Activated naive CD4-positive, alpha-beta T cell treated with anti-CD3 and anti-CD28 coated beads, Interleukin-2, amount 50 U/mL, for 24 hours (primary cell): ENCODE results near the gene C10orf90.

Experiments
- H3K27ac Mint-ChIP-seq: one replicate; pipeline ENCODE4 v1.8.0; 2021; ENCODE audit warnings: mild to moderate bottlenecking, mixed read lengths
- H3K27me3 Mint-ChIP-seq: one replicate; pipeline ENCODE4 v1.8.0; 2021; ENCODE audit warnings: mixed read lengths
- H3K36me3 Mint-ChIP-seq: one replicate; pipeline ENCODE4 v1.8.0; 2021; ENCODE audit warnings: mixed read lengths
- H3K4me1 Mint-ChIP-seq: one replicate; pipeline ENCODE4 v1.8.0; 2021; ENCODE audit warnings: mixed read lengths
- H3K4me3 Mint-ChIP-seq: one replicate; pipeline ENCODE4 v1.8.0; 2021; ENCODE audit warnings: mild to moderate bottlenecking, mixed read lengths
- H3K9me3 Mint-ChIP-seq: one replicate; pipeline ENCODE4 v1.8.0; 2021; ENCODE audit warnings: mixed read lengths

C10orf90 gene

DNA sequence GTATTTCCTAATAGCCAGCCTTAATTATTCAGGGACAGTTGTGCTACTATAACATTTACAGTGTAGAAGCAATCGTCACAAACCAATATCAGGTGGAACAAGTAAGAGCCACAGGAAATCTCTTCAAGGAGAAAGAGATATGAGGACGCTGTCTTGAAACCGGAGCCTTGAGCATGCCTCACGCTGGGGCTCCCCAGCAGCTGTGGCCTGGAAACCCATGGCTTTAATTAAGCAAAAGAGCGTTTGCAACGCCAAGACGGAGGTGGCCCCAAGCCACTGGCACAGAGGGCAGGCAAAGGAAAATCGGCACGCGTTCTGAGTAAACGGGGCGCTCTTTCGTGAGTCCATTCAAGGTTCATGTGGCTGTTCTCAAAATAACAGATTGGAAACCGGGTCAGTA is 84.4 kb downstream of the C10orf90 start:
- H3K27ac Mint-ChIP-seq: no peak overlapping the region
- no peaks in the 10 kb centered on the region for H3K4me1 Mint-ChIP-seq

DNA sequence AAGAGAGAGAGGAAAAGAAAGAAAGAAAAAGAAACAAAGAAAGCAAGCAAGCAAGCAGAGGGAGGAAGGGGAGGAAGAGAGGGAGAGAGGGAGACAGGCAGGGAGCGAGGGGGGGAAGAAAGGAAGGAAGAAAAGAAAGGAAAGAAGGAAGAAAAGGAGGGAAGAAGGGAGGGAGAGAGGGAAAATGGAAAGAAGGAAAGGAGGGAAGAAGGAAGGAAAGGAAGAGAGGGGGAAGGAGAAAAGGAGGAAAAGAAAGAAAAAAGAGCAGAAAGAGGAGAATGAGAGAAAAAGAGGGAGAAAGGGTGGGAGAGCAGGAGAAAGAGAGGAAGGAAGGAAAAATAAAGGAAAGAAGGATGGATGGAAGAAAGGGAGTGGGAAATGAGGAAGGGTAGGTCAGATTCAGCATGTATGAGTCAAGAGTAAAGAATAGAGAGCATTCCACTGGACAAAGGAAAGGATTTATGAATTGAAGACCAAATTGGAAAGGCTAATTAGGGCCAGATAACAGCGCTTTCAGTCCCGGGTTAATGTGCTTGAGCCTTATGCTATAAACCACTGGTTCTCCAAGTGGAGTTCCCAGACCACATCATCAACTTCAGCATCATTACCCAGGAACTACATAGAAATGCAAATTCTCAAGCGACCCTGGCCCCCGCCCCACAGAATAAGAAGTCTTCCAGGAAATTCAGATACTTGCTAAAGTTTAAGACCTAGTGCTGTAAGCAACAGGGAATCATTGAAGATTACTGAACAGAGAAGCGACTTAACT is 85.1 kb downstream of the C10orf90 start:
- H3K36me3 Mint-ChIP-seq: no peaks in the 10 kb centered on the region
- H3K4me1 Mint-ChIP-seq: no peaks in the 10 kb centered on the region
- H3K27ac Mint-ChIP-seq: no peak overlapping the region
- no peaks in the 10 kb centered on the region for H3K27me3 Mint-ChIP-seq
- H3K4me3 Mint-ChIP-seq: no peak overlapping the region
- H3K9me3 Mint-ChIP-seq: no peaks in the 10 kb centered on the region

More for the DNA sequence above, 84.4 kb downstream of the C10orf90 start:
- Mint-ChIP-seq H3K36me3 (no peaks in the 10 kb centered on the region), H3K4me3 (no peak overlapping the region), H3K9me3 (no peaks in the 10 kb centered on the region), H3K27me3 (no peaks in the 10 kb centered on the region)

DNA sequence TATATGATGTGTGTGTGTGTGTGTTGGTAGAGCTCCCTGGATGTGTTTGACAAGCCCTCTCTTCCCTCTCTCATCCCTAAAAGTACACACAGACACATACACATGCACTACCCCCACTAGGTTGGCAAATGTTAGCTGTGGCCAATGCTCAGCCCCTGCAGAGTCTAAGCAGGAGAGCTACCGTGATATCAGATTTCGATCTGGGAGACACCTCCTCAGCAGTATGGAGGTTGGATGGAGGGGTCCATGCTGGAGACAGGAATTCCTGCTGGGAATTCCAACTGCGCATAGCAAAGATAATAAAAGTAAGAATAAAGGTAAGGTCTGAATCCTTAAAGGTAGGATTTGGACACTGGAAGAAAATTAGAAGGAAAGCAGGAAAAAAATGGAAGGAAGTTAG is 85.7 kb downstream of the C10orf90 start:
- no peaks in the 10 kb centered on the region for H3K36me3 Mint-ChIP-seq

DNA sequence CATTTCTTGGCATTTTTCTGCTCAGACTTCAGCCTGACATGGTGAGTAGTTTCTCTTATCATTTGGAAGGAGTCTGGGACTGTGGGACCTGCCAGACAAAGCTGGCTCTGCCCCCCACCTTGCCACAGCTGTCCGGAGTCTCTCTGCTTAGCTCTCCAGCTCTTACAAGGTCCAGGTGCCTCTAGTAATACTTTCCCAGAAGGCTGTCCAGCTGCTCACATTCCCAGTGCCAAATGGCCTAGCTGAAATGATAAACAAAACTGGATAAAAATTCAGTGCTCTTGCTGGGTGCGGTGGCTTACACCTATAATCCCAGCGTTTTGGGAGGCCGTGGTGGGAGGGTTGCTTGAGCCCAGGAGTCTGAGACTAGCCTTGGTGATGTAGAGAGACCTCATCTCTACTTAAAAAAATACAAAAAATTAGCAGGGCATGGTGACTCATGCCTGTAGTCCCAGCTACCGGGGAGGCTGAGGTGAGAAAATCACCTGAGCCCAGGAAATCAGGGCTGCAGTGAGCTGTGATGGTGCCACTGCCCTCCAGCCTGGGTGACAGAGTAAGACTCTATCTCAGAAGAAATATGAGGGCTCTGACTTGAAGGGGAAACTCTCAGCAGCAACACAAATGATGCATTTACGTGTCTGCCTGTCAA is 86.8 kb downstream of the C10orf90 start:
- no peaks in the 10 kb centered on the region for H3K36me3 Mint-ChIP-seq
- no peak overlapping the region for H3K27ac Mint-ChIP-seq
- no peaks in the 10 kb centered on the region for H3K27me3 Mint-ChIP-seq

More for the DNA sequence above, 85.7 kb downstream of the C10orf90 start:
- no peak overlapping the region for H3K27ac Mint-ChIP-seq
- H3K4me1 Mint-ChIP-seq: no peaks in the 10 kb centered on the region
- H3K27me3 Mint-ChIP-seq: no peaks in the 10 kb centered on the region
- no peak overlapping the region for H3K4me3 Mint-ChIP-seq
- H3K9me3 Mint-ChIP-seq: no peaks in the 10 kb centered on the region

DNA sequence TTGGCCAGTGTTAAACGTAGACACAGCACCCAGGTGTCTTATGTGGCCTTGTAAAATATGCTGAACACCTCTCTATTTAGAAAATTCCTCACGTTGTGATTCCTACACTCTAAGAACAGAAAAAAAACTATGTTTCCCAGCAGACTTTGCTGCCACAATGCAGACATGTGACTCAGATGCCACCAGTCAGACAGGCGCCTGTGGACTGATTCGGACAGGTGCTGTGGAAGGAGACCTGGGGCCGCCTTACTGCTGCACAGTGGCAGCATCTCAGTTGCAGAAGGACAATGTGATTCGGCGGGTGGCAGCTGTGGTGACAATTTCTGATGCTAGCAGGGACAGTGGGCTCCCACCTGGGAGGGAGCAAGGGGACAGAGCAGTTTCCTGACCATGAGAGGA is 88.8 kb downstream of the C10orf90 start:
- Mint-ChIP-seq H3K27me3 (no peaks in the 10 kb centered on the region), H3K4me3 (no peak overlapping the region), H3K4me1 (no peaks in the 10 kb centered on the region), H3K27ac (no peak overlapping the region), H3K9me3 (no peaks in the 10 kb centered on the region), H3K36me3 (no peaks in the 10 kb centered on the region)

More for the DNA sequence above, 86.8 kb downstream of the C10orf90 start:
- Mint-ChIP-seq H3K9me3 (no peaks in the 10 kb centered on the region), H3K4me1 (no peaks in the 10 kb centered on the region), H3K4me3 (no peak overlapping the region)

DNA sequence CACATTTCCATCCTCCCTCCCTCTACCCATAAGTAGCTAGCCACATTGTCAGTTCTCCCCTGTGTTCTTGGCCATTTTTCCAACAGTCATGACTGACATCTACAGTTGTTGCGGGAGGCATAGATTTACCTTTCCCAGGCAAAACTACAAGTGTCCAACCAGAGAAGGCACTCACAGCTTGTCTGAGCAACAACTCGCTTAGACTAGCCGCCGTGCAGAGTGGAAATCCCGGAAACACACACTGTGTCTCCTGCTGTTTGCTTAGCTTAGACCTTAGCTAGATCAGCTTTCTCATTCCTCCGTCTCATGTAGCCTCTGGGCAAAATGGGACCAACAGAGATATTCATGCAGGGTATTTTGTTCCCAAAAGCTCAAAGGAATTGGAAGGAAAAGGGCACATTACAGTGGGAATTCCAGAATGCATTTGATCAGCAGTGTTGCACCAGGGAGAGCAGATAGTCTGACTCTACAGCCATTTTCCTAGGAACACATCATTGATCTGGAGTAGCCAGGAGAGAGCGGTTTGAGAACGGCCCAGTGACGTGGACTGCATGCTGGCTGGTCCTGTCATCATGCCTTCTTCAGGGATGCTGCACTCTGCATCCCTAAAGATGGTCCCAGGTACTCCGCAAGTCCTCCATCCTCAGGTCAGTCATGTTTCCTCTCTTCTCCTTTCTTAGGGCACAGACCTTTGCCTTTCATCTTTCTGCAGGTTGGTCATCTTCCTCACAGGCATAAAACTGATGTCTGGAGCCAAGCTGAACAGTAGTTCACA is 89.4 kb downstream of the C10orf90 start:
- Mint-ChIP-seq H3K9me3 (peaks cover 1% of the 10 kb centered on the region), H3K4me1 (no peaks in the 10 kb centered on the region), H3K4me3 (no peak overlapping the region), H3K27me3 (no peaks in the 10 kb centered on the region), H3K36me3 (no peaks in the 10 kb centered on the region), H3K27ac (no peak overlapping the region)

DNA sequence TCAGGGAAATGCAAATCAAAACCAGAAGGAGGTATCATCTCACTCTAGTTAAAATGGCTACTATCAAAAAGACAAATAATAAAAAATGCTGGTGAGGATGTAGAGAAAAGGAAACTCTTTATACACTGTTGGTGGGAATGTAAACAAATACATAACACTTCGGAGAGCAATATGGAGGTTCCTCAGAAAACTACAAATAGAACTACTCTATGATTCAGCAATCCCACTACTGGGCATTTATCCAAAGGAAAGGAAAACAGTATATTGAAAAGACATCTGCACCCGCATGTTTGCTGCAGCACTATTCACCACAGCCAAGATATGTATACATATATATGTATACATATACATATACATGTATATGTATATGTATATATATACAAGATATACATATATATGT is 94.2 kb downstream of the C10orf90 start:
- Mint-ChIP-seq H3K4me1 (no peaks in the 10 kb centered on the region), H3K36me3 (no peaks in the 10 kb centered on the region), H3K27ac (no peak overlapping the region), H3K4me3 (no peak overlapping the region), H3K27me3 (no peaks in the 10 kb centered on the region), H3K9me3 (peaks cover 5% of the 10 kb centered on the region)

DNA sequence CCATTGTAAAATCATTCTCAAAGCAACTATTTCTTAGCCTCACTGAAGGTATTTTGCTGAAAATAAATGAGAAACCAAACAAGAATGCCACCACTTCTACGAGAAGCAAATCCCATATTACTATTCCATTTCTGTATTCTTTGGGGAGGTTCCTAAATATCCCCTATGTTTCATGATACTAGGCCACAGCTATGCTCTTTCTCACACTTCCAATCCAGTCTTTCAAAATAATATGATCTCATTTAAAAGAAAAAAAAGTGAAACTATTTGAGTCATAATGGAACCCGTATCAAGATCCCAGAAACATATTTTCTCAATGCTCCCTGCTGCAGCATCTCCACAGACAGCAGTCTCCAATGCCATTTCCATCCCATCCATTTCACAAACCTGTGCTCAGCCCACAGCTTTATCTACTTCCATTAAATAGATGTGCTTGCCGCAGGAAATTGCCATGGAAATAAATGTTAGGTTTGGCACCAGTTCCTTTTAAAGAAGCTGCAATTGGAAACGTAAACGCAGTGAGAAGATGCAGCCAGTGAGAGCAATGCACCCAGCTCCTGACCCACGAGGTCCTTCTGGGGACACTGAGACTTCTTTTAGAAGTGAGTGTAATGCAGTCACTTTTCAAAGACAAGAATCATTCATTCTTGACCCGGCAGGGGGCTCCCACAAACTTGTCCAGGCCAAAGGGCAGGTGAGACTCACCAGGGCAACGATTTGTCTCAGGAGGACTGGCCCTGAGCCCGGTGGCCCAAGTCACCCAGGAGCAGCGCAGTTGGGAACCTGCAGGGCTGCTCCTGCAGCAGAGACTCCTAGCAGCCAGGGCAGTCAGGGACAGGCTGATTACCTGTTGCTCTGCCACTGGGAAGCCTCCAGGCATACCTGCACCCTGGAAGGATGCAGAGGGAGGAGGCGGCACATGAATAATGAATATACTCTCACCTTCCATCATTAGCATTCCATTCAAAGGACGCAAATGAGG is 99.6 kb downstream of the C10orf90 start:
- no peaks in the 10 kb centered on the region for H3K4me1 Mint-ChIP-seq
- H3K4me3 Mint-ChIP-seq: no peak overlapping the region
- no peaks in the 10 kb centered on the region for H3K27me3 Mint-ChIP-seq
- peaks cover 2% of the 10 kb centered on the region for H3K9me3 Mint-ChIP-seq
- H3K27ac Mint-ChIP-seq: no peak overlapping the region
- H3K36me3 Mint-ChIP-seq: no peaks in the 10 kb centered on the region

DNA sequence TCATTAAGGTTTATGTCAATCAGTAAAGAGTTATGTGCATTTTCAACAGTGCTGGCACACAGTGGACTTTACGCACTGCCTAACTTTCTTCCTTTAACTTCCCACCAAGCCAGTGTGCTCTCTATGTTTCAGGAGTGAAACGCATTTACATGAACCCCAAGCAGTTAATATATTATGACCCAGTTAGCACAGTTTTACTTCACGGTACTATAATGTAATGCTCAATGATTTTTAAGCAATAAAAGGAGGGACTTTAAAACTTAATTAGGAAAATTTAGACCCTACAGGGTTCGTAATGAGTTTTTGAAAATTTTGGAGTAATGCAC is 100.3 kb downstream of the C10orf90 start:
- no peak overlapping the region for H3K4me3 Mint-ChIP-seq
- H3K27me3 Mint-ChIP-seq: no peaks in the 10 kb centered on the region
- peaks cover 4% of the 10 kb centered on the region for H3K9me3 Mint-ChIP-seq
- H3K27ac Mint-ChIP-seq: no peak overlapping the region
- no peaks in the 10 kb centered on the region for H3K36me3 Mint-ChIP-seq
- H3K4me1 Mint-ChIP-seq: no peaks in the 10 kb centered on the region

DNA sequence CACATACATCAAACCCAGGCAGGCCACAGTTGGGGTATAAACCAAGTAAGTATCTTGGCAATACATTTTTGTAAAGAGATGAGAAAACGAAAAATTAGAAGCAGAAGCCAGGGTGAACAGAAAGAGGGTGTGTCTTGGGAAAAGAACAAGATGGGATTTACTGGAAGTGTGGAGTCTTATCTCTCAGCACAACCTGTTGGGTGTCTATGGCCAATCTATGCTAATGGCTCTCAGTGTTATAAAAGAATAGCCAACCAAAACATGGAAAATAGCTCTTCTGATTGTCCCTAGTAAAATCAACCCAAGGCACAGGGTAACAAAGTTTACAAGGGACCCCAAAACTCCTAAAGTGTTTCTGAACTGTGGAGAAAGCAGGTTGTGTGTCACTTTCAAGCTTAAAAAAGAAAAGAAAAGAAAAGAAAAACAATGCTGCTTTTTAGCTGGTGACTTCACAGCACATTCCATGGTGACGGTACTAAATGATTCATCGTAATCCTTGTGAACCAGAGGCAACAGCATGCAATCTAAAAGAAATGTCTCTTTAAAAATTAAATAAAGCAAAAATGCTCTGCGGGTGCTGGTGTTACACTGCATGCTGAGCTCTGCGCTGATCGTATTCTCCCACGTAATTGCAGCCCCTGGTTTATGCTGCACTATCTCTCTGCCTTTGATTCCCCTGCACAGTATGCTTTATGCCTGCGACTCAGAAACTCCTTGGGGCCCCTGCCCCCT is 100.8 kb downstream of the C10orf90 start:
- Mint-ChIP-seq H3K9me3 (peaks cover 4% of the 10 kb centered on the region), H3K27me3 (no peaks in the 10 kb centered on the region)

DNA sequence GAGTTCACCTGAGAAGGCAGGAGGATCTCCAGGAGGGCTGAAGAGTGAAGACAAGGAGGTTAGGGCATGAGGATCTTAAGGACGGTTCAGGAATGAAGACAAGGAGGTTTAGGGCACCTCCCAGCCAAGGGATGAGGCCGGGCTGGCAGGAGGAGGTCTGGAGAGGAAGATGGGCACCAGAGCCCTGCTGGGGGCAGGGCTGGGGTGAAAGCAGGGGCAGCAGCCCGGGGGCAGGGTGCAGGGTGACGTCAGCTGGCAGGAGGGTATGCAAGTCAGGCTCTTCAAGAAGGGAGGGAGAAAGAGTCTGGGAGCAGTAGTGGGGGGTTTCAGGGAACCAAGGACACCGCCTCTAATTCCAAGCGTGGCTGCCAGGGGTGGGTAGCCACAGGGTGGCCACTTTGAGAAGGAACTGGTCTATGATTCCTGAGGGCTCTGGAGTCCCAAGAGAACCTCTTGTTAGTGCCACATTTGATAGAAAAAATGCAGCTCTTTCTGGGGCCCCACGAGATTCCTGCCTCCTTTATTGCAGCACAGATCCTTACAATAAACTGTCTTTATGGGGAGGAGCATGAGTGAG is 101.6 kb downstream of the C10orf90 start:
- no peaks in the 10 kb centered on the region for H3K27me3 Mint-ChIP-seq
- no peak overlapping the region for H3K4me3 Mint-ChIP-seq
- H3K4me1 Mint-ChIP-seq: no peaks in the 10 kb centered on the region
- no peak overlapping the region for H3K27ac Mint-ChIP-seq
- peaks cover 4% of the 10 kb centered on the region for H3K9me3 Mint-ChIP-seq
- H3K36me3 Mint-ChIP-seq: no peaks in the 10 kb centered on the region

More for the DNA sequence above, 100.8 kb downstream of the C10orf90 start:
- Mint-ChIP-seq H3K4me1 (no peaks in the 10 kb centered on the region), H3K4me3 (no peak overlapping the region), H3K27ac (no peak overlapping the region), H3K36me3 (no peaks in the 10 kb centered on the region)

DNA sequence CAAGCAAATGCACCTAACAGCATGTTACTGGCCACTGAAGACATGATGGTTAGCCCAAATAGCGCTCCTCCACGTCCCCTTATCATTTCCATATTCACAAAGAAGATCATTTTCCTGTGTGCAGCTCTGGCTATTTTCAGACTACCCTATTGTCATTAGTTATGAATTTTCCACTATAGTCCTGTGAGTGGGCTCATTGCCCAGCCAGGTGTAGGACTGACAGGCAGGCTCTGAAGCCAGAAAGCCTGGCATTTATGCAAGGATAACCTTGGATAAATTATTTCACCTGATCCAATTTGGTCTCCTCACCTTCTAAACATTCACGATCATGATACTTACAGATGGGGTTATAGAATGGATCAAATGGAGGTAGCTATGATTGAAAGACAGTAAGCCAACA is 104.6 kb downstream of the C10orf90 start:
- Mint-ChIP-seq H3K4me1 (no peaks in the 10 kb centered on the region), H3K36me3 (no peaks in the 10 kb centered on the region), H3K27ac (no peak overlapping the region), H3K4me3 (no peak overlapping the region), H3K27me3 (peaks cover 2% of the 10 kb centered on the region), H3K9me3 (peaks cover 4% of the 10 kb centered on the region)

DNA sequence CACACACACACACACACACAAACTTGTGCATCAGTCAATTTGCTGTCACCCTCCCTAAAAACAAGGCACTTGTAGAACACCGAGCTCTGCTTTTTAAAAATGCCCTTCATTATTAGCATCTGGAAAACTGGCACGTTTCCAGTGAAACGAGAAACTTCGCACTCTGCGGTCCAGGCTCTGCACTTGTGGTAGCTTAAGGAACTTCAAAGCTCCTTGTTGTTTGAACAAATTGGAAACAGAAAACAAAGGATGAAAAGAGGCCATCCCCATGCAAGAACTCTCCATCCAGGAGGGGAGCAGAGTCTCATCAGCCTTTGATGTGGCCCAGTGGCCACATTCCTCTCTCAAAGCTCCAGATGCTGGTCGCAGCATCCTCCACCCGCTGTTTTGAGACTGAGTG is 105.1 kb downstream of the C10orf90 start:
- Mint-ChIP-seq H3K27me3 (peaks cover 2% of the 10 kb centered on the region), H3K36me3 (no peaks in the 10 kb centered on the region), H3K27ac (no peak overlapping the region), H3K4me3 (no peak overlapping the region), H3K4me1 (no peaks in the 10 kb centered on the region), H3K9me3 (peaks cover 4% of the 10 kb centered on the region)

DNA sequence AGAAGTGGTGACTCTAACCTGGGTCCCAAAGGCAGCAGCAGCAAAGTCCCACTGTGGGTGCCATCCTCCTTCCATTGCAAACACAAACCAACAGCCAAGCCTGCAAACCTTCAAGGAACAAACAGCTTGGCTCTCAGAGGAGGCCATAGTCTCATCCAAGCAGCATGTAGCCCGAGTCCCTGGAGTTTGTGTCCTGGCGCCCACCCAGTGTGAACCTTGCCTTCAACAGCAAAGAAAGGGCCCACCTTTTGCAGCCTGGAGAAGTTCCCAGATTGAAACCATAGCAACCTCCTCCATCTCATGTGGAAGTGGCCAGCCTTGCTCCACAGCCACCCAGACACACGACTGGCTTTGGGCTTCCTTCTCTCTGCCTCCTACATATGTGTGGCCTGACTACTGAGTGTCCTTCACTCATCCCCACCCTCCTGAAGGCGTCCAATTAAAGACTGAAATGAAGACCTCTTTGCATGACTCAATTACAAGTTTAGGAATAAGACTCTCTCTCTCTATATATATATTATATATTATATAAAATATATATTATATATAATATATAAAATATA is 106.1 kb downstream of the C10orf90 start:
- Mint-ChIP-seq H3K36me3 (no peaks in the 10 kb centered on the region), H3K4me1 (no peaks in the 10 kb centered on the region), H3K4me3 (no peak overlapping the region), H3K9me3 (peaks cover 4% of the 10 kb centered on the region), H3K27ac (no peak overlapping the region), H3K27me3 (peaks cover 2% of the 10 kb centered on the region)
